Liver (tissue), 9 donors: ENCODE measurements around the gene MYH14. TPM values are rescaled to one million over a fixed set of nuclear protein-coding genes. Genes with fewer than 3 reads are reported as not detected.

ENCODE experiments used
- DNase-seq: peaks from one replicate; pipeline ENCODE4 v3.0.0-alpha.2; 2017; ENCODE audit warnings: low spot score
- H3K27ac ChIP-seq, 2 donors: one replicate each; pipeline ENCODE4 v1.7.0; 2013; ENCODE audit warnings: inconsistent platforms in 2 of 2, low read length in 2 of 2, control low read depth in 1 of 2, low read depth in 1 of 2, mild to moderate bottlenecking in 1 of 2
- H3K27me3 ChIP-seq, 4 donors: one replicate each; pipeline versions ENCODE4 v1.6.1 to v1.7.0; 2013; ENCODE audit warnings: low read length in 3 of 4, inconsistent platforms in 1 of 4, mild to moderate bottlenecking in 1 of 4, moderate library complexity in 1 of 4; ENCODE audit not compliant: control insufficient read depth in 4 of 4, insufficient read depth in 4 of 4
- H3K36me3 ChIP-seq, 4 donors: one replicate each; pipeline versions ENCODE4 v1.6.1 to v1.7.0; 2013; ENCODE audit warnings: low read length in 3 of 4, mild to moderate bottlenecking in 3 of 4, low read depth in 1 of 4, moderate library complexity in 1 of 4; ENCODE audit not compliant: control insufficient read depth in 4 of 4, insufficient read depth in 3 of 4
- H3K4me1 ChIP-seq, 4 donors: one replicate each; pipeline versions ENCODE4 v1.6.1 to v1.7.0; 2013; ENCODE audit warnings: low read length in 3 of 4, mild to moderate bottlenecking in 3 of 4, moderate library complexity in 1 of 4; ENCODE audit not compliant: control insufficient read depth in 4 of 4, insufficient read depth in 4 of 4
- H3K4me3 ChIP-seq, 3 donors: one replicate each; pipeline versions ENCODE4 v1.6.1 to v1.7.0; 2013; ENCODE audit warnings: low read length in 3 of 3, control low read depth in 1 of 3, low read depth in 1 of 3, mild to moderate bottlenecking in 1 of 3
- H3K9ac ChIP-seq, 2 donors: one replicate each; pipeline ENCODE4 v1.7.0; 2013; ENCODE audit warnings: low read length in 2 of 2, mild to moderate bottlenecking in 2 of 2, moderate library complexity in 2 of 2, control low read depth in 1 of 2, low read depth in 1 of 2
- H3K9me3 ChIP-seq, 4 donors: one replicate each; pipeline versions ENCODE4 v1.6.1 to v1.7.0; 2013; ENCODE audit warnings: low read length in 3 of 4; ENCODE audit not compliant: control insufficient read depth in 4 of 4
- EGR1 ChIP-seq, 2 donors: IDR thresholded peaks; 2 replicates each; pipeline ENCODE4 v1.6.1; 2016 to 2018; ENCODE audit warnings: antibody characterized with exemption in 2 of 2, low read depth in 2 of 2
- FOXA1 ChIP-seq: IDR thresholded peaks from 2 replicates; pipeline ENCODE4 v1.6.1; 2016; ENCODE audit warnings: antibody characterized with exemption
- FOXA2 ChIP-seq: IDR thresholded peaks from 2 replicates; pipeline ENCODE4 v1.6.1; 2016; ENCODE audit warnings: antibody characterized with exemption
- GABPA ChIP-seq, 2 donors: IDR thresholded peaks in 1 of 2; conservative IDR thresholded peaks in 1 of 2; 2 replicates each; pipeline ENCODE4 v1.6.1; 2016; ENCODE audit warnings: antibody characterized with exemption in 2 of 2, mild to moderate bottlenecking in 1 of 2, moderate library complexity in 1 of 2
- HNF4A ChIP-seq, 2 donors: conservative IDR thresholded peaks; 2 replicates each; pipeline ENCODE4 v1.6.1; 2016; ENCODE audit warnings: antibody characterized with exemption in 2 of 2, mild to moderate bottlenecking in 2 of 2
- HNF4G ChIP-seq: IDR thresholded peaks from 2 replicates; pipeline ENCODE4 v1.6.1; 2016; ENCODE audit warnings: antibody characterized with exemption
- JUND ChIP-seq, 2 donors: IDR thresholded peaks; 2 replicates each; pipeline ENCODE4 v1.6.1; 2016; ENCODE audit warnings: antibody characterized with exemption in 2 of 2
- NR2F2 ChIP-seq: IDR thresholded peaks from 2 replicates; pipeline ENCODE4 v1.6.1; 2016; ENCODE audit warnings: antibody characterized with exemption
- RAD21 ChIP-seq, 2 donors: IDR thresholded peaks; 2 replicates each; pipeline ENCODE4 v1.6.1; 2016; ENCODE audit warnings: antibody characterized with exemption in 2 of 2, mild to moderate bottlenecking in 2 of 2
- RXRA ChIP-seq, 2 donors: IDR thresholded peaks; 2 replicates each; pipeline ENCODE4 v1.6.1; 2017 to 2018; ENCODE audit warnings: antibody characterized with exemption in 2 of 2, mild to moderate bottlenecking in 1 of 2
- SP1 ChIP-seq: IDR thresholded peaks from 2 replicates; pipeline ENCODE4 v1.6.1; 2018; ENCODE audit warnings: antibody characterized with exemption, mild to moderate bottlenecking
- TAF1 ChIP-seq: conservative IDR thresholded peaks from 2 replicates; pipeline ENCODE4 v1.6.1; 2016; ENCODE audit warnings: antibody characterized with exemption, mild to moderate bottlenecking
- YY1 ChIP-seq: IDR thresholded peaks from 2 replicates; pipeline ENCODE4 v1.6.1; 2016; ENCODE audit warnings: antibody characterized with exemption, mild to moderate bottlenecking
- WGBS: extraction: QIAGEN DNeasy Blood & Tissue Kit; methylation state at CpG from one replicate; pipeline ENCODE4 v1.1.7; 2013; 5-methylcytosine and 5-hydroxymethylcytosine counted together
- polyA plus RNA-seq, 2 donors: library from polyadenylated mRNA; stranded (reverse) in 1 of 2; unstranded in 1 of 2; fragments of 200-250 nt in 1 of 2; fragments of >200 nt in 1 of 2; fragmentation: Nextera tagmentation in 1 of 2; extraction: Ambion mirVana in 1 of 2; gene quantifications; one replicate each; pipeline versions ENCODE4 v1.2.1 to v1.2.3, GENCODE V29; 2013 to 2015
- total RNA-seq, 2 donors: library from RNA; depleted of rRNA; stranded (reverse); fragments of >200 nt; gene quantifications; one replicate each; pipeline ENCODE4 v1.2.3, GENCODE V29; 2014
- TF ChIP-seq, protein P1 (sequence below): IDR thresholded peaks from 2 replicates; pipeline ENCODE4 v1.6.1; 2016; ENCODE audit warnings: antibody characterized with exemption
- TF ChIP-seq, protein P2 (sequence below): fragments of 150-350 bp; IDR thresholded peaks from 2 replicates; pipeline ENCODE4 v1.5.1; 2017; ENCODE audit warnings: improper control_type of control experiment, low read depth, low read length; ENCODE audit not compliant: missing input control
- TF ChIP-seq, protein P3 (sequence below): IDR thresholded peaks from 2 replicates; pipeline ENCODE4 v1.6.1; 2016; ENCODE audit warnings: antibody characterized with exemption, mild to moderate bottlenecking
- TF ChIP-seq, protein P4 (sequence below): IDR thresholded peaks from 2 replicates; pipeline ENCODE4 v1.6.1; 2016; ENCODE audit warnings: antibody characterized with exemption
- TF ChIP-seq, protein P5 (sequence below): IDR thresholded peaks from 2 replicates; pipeline ENCODE4 v1.6.1; 2016; ENCODE audit warnings: antibody characterized with exemption
- donor health status: healthy.
- donor health status: healthy.
- donor health status: healthy.
- donor health status: healthy.
- donor health status: healthy.

Gene MYH14
- total and polyA plus RNA-seq, 4 donors, result 12.4 to 37.5 (median 25.5) TPM

DNA sequence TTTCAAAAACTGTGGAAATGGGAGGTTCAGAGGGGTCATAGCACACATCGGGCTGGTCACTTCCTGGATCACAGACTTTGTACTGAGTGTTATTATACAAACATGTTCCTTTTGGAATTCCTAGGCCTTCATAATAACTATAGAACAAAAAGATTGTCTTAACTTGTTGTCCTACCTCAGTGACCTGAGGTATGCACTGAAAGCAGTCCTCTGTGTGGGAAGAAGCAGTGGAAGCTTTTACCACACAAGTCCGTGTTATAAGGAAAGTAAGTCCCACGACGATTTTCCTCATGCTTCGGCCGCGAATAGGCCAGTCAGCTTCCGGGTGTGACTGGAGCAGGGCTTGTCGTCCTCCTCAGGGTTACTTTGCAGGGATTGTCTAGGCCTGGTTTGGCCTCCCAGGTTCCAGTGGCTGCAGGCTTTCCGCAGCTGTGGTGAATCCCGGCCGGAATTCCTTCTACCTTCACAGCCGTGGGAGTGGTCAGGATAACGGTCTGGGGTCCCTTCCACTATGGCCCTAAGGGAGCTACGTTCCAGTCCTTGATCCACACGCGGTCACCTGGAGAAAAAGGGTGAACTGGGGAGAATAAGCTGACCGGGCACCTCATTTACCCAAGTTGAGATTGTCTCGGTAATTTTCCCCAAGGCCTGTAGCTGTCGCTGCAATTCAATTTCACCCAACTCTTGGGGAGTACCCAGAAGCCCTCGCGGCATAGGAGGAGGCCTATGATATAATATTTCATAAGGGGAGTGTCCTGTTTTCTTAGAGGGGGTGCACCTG is 146.0 kb downstream of the MYH14 start:
- H3K4me3 ChIP-seq, result no peak overlapping the region
- H3K4me1 ChIP-seq, result peaks cover 2 to 16% (median 9%) of the 10 kb centered on the region in 4 donors
- peaks cover 0 to 2% (median 0%) of the 10 kb centered on the region in 4 donors for H3K36me3 ChIP-seq
- peak overlapping the region; percentile 28 to 43 for H3K27ac ChIP-seq
- H3K9me3 ChIP-seq, result peaks cover 0 to 3% (median 1%) of the 10 kb centered on the region in 4 donors
- 79% methylated on average over 22 of the region's 22 CpGs for WGBS
- H3K9ac ChIP-seq, result no peak overlapping the region
- H3K27me3 ChIP-seq, result no peaks in the 10 kb centered on the region
- TF ChIP-seq TAF1 (no peak), YY1 (no peak), HNF4A (conservative IDR thresholded peaks at IDR 0.05) (peak; percentile 56 to 72), FOXA1 (no peak), JUND (IDR thresholded peaks at IDR 0.05) (no peak), SP1 (peak; percentile 67), EGR1 (IDR thresholded peaks at IDR 0.05; ENCODE audit: low read depth in 2 of 2) (no peak), FOXA2 (no peak), RAD21 (IDR thresholded peaks at IDR 0.05) (no peak), HNF4G (no peak), GABPA (IDR thresholded peaks at IDR 0.05 in 1 of 2, conservative IDR thresholded peaks at IDR 0.05 in 1 of 2) (no peak), RXRA (IDR thresholded peaks at IDR 0.05) (peak; percentile 17 to 34), NR2F2 (peak; percentile 81)
- TF ChIP-seq, protein P1, sequence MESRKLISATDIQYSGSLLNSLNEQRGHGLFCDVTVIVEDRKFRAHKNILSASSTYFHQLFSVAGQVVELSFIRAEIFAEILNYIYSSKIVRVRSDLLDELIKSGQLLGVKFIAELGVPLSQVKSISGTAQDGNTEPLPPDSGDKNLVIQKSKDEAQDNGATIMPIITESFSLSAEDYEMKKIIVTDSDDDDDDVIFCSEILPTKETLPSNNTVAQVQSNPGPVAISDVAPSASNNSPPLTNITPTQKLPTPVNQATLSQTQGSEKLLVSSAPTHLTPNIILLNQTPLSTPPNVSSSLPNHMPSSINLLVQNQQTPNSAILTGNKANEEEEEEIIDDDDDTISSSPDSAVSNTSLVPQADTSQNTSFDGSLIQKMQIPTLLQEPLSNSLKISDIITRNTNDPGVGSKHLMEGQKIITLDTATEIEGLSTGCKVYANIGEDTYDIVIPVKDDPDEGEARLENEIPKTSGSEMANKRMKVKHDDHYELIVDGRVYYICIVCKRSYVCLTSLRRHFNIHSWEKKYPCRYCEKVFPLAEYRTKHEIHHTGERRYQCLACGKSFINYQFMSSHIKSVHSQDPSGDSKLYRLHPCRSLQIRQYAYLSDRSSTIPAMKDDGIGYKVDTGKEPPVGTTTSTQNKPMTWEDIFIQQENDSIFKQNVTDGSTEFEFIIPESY, result no peak
- TF ChIP-seq, protein P2, sequence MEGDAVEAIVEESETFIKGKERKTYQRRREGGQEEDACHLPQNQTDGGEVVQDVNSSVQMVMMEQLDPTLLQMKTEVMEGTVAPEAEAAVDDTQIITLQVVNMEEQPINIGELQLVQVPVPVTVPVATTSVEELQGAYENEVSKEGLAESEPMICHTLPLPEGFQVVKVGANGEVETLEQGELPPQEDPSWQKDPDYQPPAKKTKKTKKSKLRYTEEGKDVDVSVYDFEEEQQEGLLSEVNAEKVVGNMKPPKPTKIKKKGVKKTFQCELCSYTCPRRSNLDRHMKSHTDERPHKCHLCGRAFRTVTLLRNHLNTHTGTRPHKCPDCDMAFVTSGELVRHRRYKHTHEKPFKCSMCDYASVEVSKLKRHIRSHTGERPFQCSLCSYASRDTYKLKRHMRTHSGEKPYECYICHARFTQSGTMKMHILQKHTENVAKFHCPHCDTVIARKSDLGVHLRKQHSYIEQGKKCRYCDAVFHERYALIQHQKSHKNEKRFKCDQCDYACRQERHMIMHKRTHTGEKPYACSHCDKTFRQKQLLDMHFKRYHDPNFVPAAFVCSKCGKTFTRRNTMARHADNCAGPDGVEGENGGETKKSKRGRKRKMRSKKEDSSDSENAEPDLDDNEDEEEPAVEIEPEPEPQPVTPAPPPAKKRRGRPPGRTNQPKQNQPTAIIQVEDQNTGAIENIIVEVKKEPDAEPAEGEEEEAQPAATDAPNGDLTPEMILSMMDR, result no peak
- TF ChIP-seq, protein P3, sequence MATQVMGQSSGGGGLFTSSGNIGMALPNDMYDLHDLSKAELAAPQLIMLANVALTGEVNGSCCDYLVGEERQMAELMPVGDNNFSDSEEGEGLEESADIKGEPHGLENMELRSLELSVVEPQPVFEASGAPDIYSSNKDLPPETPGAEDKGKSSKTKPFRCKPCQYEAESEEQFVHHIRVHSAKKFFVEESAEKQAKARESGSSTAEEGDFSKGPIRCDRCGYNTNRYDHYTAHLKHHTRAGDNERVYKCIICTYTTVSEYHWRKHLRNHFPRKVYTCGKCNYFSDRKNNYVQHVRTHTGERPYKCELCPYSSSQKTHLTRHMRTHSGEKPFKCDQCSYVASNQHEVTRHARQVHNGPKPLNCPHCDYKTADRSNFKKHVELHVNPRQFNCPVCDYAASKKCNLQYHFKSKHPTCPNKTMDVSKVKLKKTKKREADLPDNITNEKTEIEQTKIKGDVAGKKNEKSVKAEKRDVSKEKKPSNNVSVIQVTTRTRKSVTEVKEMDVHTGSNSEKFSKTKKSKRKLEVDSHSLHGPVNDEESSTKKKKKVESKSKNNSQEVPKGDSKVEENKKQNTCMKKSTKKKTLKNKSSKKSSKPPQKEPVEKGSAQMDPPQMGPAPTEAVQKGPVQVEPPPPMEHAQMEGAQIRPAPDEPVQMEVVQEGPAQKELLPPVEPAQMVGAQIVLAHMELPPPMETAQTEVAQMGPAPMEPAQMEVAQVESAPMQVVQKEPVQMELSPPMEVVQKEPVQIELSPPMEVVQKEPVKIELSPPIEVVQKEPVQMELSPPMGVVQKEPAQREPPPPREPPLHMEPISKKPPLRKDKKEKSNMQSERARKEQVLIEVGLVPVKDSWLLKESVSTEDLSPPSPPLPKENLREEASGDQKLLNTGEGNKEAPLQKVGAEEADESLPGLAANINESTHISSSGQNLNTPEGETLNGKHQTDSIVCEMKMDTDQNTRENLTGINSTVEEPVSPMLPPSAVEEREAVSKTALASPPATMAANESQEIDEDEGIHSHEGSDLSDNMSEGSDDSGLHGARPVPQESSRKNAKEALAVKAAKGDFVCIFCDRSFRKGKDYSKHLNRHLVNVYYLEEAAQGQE, result no peak
- TF ChIP-seq, protein P4, sequence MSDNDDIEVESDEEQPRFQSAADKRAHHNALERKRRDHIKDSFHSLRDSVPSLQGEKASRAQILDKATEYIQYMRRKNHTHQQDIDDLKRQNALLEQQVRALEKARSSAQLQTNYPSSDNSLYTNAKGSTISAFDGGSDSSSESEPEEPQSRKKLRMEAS, result no peak
- TF ChIP-seq, protein P5, sequence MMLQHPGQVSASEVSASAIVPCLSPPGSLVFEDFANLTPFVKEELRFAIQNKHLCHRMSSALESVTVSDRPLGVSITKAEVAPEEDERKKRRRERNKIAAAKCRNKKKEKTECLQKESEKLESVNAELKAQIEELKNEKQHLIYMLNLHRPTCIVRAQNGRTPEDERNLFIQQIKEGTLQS, result no peak
- DNase-seq, result no peak
